Neural progenitor cell (in vitro differentiated cells): Measurements from ENCODE around the gene DOCK9. TPM values are rescaled to one million over a fixed set of nuclear protein-coding genes. Genes with fewer than 3 reads are reported as not detected.

ENCODE experiments used
- DNase-seq: peaks from one replicate; pipeline ENCODE4 v3.0.0-alpha.2; 2016; ENCODE audit warnings: low spot score
- H2AFZ ChIP-seq: fragments of 200-600 bp; sonication (generic); replicated peaks from 2 replicates; pipeline ENCODE4 v1.6.1; 2016; ENCODE audit warnings: antibody characterized with exemption
- H3F3A ChIP-seq: fragments of 200-600 bp; sonication (generic); 2 replicates; pipeline ENCODE4 v1.6.1; 2016; ENCODE audit warnings: antibody characterized with exemption, low read depth
- H3K27ac ChIP-seq: fragments of 200-600 bp; sonication (generic); 2 replicates; pipeline ENCODE4 v1.5.1; 2016; ENCODE audit warnings: mild to moderate bottlenecking
- H3K27me3 ChIP-seq: fragments of 200-600 bp; sonication (generic); 2 replicates; pipeline ENCODE4 v1.6.1; 2016; ENCODE audit warnings: mild to moderate bottlenecking, moderate library complexity
- H3K36me3 ChIP-seq: fragments of 200-600 bp; sonication (generic); 2 replicates; pipeline ENCODE4 v1.5.1; 2016
- H3K4me1 ChIP-seq: fragments of 200-600 bp; sonication (generic); 2 replicates; pipeline ENCODE4 v1.6.1; 2016; ENCODE audit warnings: mixed run types
- H3K4me2 ChIP-seq: fragments of 200-600 bp; sonication (generic); 2 replicates; pipeline ENCODE4 v1.6.1; 2016
- H3K4me3 ChIP-seq: fragments of 200-600 bp; sonication (generic); 2 replicates; pipeline ENCODE4 v1.5.1; 2016
- H3K79me2 ChIP-seq: fragments of 200-600 bp; sonication (generic); 2 replicates; pipeline ENCODE4 v1.6.1; 2016; ENCODE audit warnings: low read depth
- H3K9ac ChIP-seq: fragments of 200-600 bp; sonication (generic); 2 replicates; pipeline ENCODE4 v1.6.1; 2016
- H3K9me3 ChIP-seq: fragments of 200-600 bp; sonication (generic); 2 replicates; pipeline ENCODE4 v1.5.1; 2016; ENCODE audit warnings: low read depth
- H4K20me1 ChIP-seq: fragments of 200-600 bp; sonication (generic); 2 replicates; pipeline ENCODE4 v1.6.1; 2016; ENCODE audit warnings: low read depth
- H3K27ac Mint-ChIP-seq: 3 replicates; pipeline ENCODE4 v1.8.0; 2021; ENCODE audit warnings: mixed read lengths
- H3K27me3 Mint-ChIP-seq: 2 replicates; pipeline ENCODE4 v1.8.0; 2022; ENCODE audit warnings: low read depth, mild to moderate bottlenecking, inconsistent platforms, moderate library complexity, mixed read lengths; ENCODE audit not compliant: insufficient read depth
- H3K36me3 Mint-ChIP-seq: 3 replicates; pipeline ENCODE4 v1.8.0; 2021; ENCODE audit warnings: mixed read lengths
- H3K4me1 Mint-ChIP-seq: 3 replicates; pipeline ENCODE4 v1.8.0; 2021; ENCODE audit warnings: mixed read lengths
- H3K4me3 Mint-ChIP-seq: 3 replicates; pipeline ENCODE4 v1.8.0; 2021; ENCODE audit warnings: mild to moderate bottlenecking, moderate library complexity, mixed read lengths
- H3K9me3 Mint-ChIP-seq: 3 replicates; pipeline ENCODE4 v1.8.0; 2020; ENCODE audit warnings: mixed read lengths
- CTCF ChIP-seq: fragments of 200-600 bp; sonication (generic); IDR thresholded peaks from 2 replicates; pipeline ENCODE4 v1.5.1; 2017; ENCODE audit warnings: antibody characterized with exemption, mild to moderate bottlenecking
- EZH2 ChIP-seq: fragments of 200-600 bp; sonication (generic); IDR thresholded peaks from 2 replicates; pipeline ENCODE4 v1.6.1; 2017; ENCODE audit warnings: antibody characterized with exemption, mild to moderate bottlenecking, moderate library complexity
- EZH2phosphoT487 ChIP-seq: fragments of 200-600 bp; sonication (generic); IDR thresholded peaks from 2 replicates; pipeline ENCODE4 v1.6.1; 2017; ENCODE audit warnings: antibody characterized with exemption
- total RNA-seq: library from RNA; depleted of rRNA; stranded (reverse); fragments of >200 nt; gene quantifications from 2 replicates; pipeline ENCODE4 v1.2.3, GENCODE V29; 2015; ENCODE audit warnings: low replicate concordance

The DOCK9 gene
- total RNA-seq, 1 donor from 2014 or later, result 16.6 TPM

GRCh38 chr13:98845742-98846141 is 132.1 kb downstream of the DOCK9 start:
- Histone ChIP-seq H3K36me3 (no peaks in the 10 kb centered on the region), H3K9ac (no peak overlapping the region), H3F3A (no peaks in the 10 kb centered on the region), H3K4me2 (no peak overlapping the region), H3K27me3 (no peaks in the 10 kb centered on the region), H3K4me1 (peaks cover 22% of the 10 kb centered on the region), H3K9me3 (no peaks in the 10 kb centered on the region), H4K20me1 (no peaks in the 10 kb centered on the region), H3K79me2 (no peaks in the 10 kb centered on the region), H3K4me3 (no peak overlapping the region), H3K27ac (no peak overlapping the region), H2AFZ (no peak overlapping the region)
- peaks cover 40% of the 10 kb centered on the region for H3K4me1 Mint-ChIP-seq
- H3K9me3 Mint-ChIP-seq, result no peaks in the 10 kb centered on the region
- TF ChIP-seq EZH2phosphoT487, result no peak
- no peak for TF ChIP-seq CTCF
- no peak for TF ChIP-seq EZH2
- no peak overlapping the region for H3K27ac Mint-ChIP-seq
- H3K36me3 Mint-ChIP-seq, result no peaks in the 10 kb centered on the region
- H3K27me3 Mint-ChIP-seq, result no peaks in the 10 kb centered on the region
- no peak for DNase-seq
- H3K4me3 Mint-ChIP-seq, result no peak overlapping the region

GRCh38 chr13:98844021-98844420 is 133.8 kb downstream of the DOCK9 start:
- no peak overlapping the region for H3K4me2 ChIP-seq
- no peak overlapping the region for H3K27ac ChIP-seq
- H3K4me1 ChIP-seq, result peaks cover 26% of the 10 kb centered on the region
- Mint-ChIP-seq H3K9me3 (no peaks in the 10 kb centered on the region), H3K4me3 (no peak overlapping the region), H3K27me3 (no peaks in the 10 kb centered on the region), H3K27ac (no peak overlapping the region), H3K36me3 (no peaks in the 10 kb centered on the region), H3K4me1 (peaks cover 47% of the 10 kb centered on the region)
- TF ChIP-seq EZH2 (no peak), EZH2phosphoT487 (no peak), CTCF (no peak)
- H3K79me2 ChIP-seq, result no peaks in the 10 kb centered on the region
- H3K9me3 ChIP-seq, result no peaks in the 10 kb centered on the region
- H3F3A ChIP-seq, result no peaks in the 10 kb centered on the region
- no peaks in the 10 kb centered on the region for H3K36me3 ChIP-seq
- H2AFZ ChIP-seq, result no peak overlapping the region
- no peak overlapping the region for H3K9ac ChIP-seq
- H3K27me3 ChIP-seq, result no peaks in the 10 kb centered on the region
- no peaks in the 10 kb centered on the region for H4K20me1 ChIP-seq
- H3K4me3 ChIP-seq, result no peak overlapping the region
- no peak for DNase-seq

GRCh38 chr13:98843482-98843877 is 134.4 kb downstream of the DOCK9 start:
- Mint-ChIP-seq H3K36me3 (no peaks in the 10 kb centered on the region), H3K4me1 (peaks cover 47% of the 10 kb centered on the region), H3K27ac (no peak overlapping the region), H3K9me3 (no peaks in the 10 kb centered on the region), H3K4me3 (no peak overlapping the region), H3K27me3 (no peaks in the 10 kb centered on the region)
- Histone ChIP-seq H3K27ac (no peak overlapping the region), H3K9me3 (no peaks in the 10 kb centered on the region), H3K27me3 (no peaks in the 10 kb centered on the region), H3K4me1 (peaks cover 26% of the 10 kb centered on the region), H3K36me3 (no peaks in the 10 kb centered on the region), H3K9ac (no peak overlapping the region), H3K4me3 (no peak overlapping the region), H3K4me2 (no peak overlapping the region), H3F3A (no peaks in the 10 kb centered on the region), H3K79me2 (no peaks in the 10 kb centered on the region), H4K20me1 (no peaks in the 10 kb centered on the region), H2AFZ (no peak overlapping the region)
- TF ChIP-seq EZH2 (no peak), CTCF (no peak), EZH2phosphoT487 (no peak)
- no peak for DNase-seq
